Activated gamma-delta T cell treated with anti-CD3 and anti-CD28 coated beads, Interleukin-2, amount 50 U/mL, for 16 hours (primary cell): ENCODE data around the gene TBXA2R.
"Not testable (repeated sequence)": the region's sequence is repeated elsewhere in the genome, so short reads cannot be mapped to it uniquely, and the experiment has no call there.

ENCODE experiments used
- DNase-seq: peaks from one replicate; pipeline ENCODE4 v3.0.0-alpha.2; 2020; ENCODE audit warnings: low read depth

TBXA2R gene

GRCh38 chr19:3639479-3639878, 32.8 kb upstream of the TBXA2R start:
- no peak for DNase-seq

GRCh38 chr19:3638208-3639193, 31.8 kb upstream of the TBXA2R start:
- DNase-seq = no peak

- no peak for DNase-seq
Observed at GRCh38 chr19:3637621-3638020, 30.9 kb upstream of the TBXA2R start.

GRCh38 chr19:3636962-3637361, 30.3 kb upstream of the TBXA2R start:
- DNase-seq = no peak

- no peak for DNase-seq
Observed at GRCh38 chr19:3636506-3636905, 29.8 kb upstream of the TBXA2R start.

- DNase-seq = no peak
Observed at GRCh38 chr19:3634496-3635045, 27.9 kb upstream of the TBXA2R start.

- no peak for DNase-seq
Observed at GRCh38 chr19:3633559-3633988, 26.9 kb upstream of the TBXA2R start.

- no peak for DNase-seq
Observed at GRCh38 chr19:3632739-3633558, 26.3 kb upstream of the TBXA2R start.

- DNase-seq = no peak
Observed at GRCh38 chr19:3632098-3632497, 25.4 kb upstream of the TBXA2R start.

GRCh38 chr19:3631053-3631861, 24.6 kb upstream of the TBXA2R start:
- DNase-seq = no peak

- DNase-seq = not testable (repeated sequence)
Observed at GRCh38 chr19:3628766-3629165, 22.1 kb upstream of the TBXA2R start.

GRCh38 chr19:3627351-3627723, 20.7 kb upstream of the TBXA2R start:
- DNase-seq = no peak

GRCh38 chr19:3626473-3627350, 20.0 kb upstream of the TBXA2R start, which contains the start of gene CACTIN:
CACTIN (minus strand) TSS chr19:3626790; CDS start chr19:3626762, 28 bp downstream.
- DNase-seq = peak; percentile 98

- no peak for DNase-seq
Observed at GRCh38 chr19:3625996-3626472, 19.4 kb upstream of the TBXA2R start.

GRCh38 chr19:3623716-3624115, 17.0 kb upstream of the TBXA2R start:
- DNase-seq = no peak

- DNase-seq = no peak
Observed at GRCh38 chr19:3622224-3622623, 15.5 kb upstream of the TBXA2R start.

GRCh38 chr19:3621689-3622088, 15.0 kb upstream of the TBXA2R start:
- DNase-seq = no peak

- no peak for DNase-seq
Observed at GRCh38 chr19:3620817-3621547, 14.3 kb upstream of the TBXA2R start.

- no peak for DNase-seq
Observed at GRCh38 chr19:3620145-3620816, 13.6 kb upstream of the TBXA2R start.
